Ishikawa (cell line): ENCODE measurements around the gene MTA1.

ENCODE experiments used
- CEBPB ChIP-seq: IDR thresholded peaks from 2 replicates; pipeline ENCODE4 v1.6.1; 2012
- CREB1 ChIP-seq: IDR thresholded peaks from 2 replicates; pipeline ENCODE4 v1.6.1; 2012; ENCODE audit warnings: low read depth
- EGR1 ChIP-seq: IDR thresholded peaks from 2 replicates; pipeline ENCODE4 v1.6.1; 2012
- EP300 ChIP-seq: IDR thresholded peaks from 2 replicates; pipeline ENCODE4 v1.6.1; 2012; ENCODE audit warnings: borderline replicate concordance
- FOXM1 ChIP-seq: IDR thresholded peaks from 2 replicates; pipeline ENCODE4 v1.6.1; 2012; ENCODE audit warnings: low read depth, borderline replicate concordance
- MAX ChIP-seq: IDR thresholded peaks from 2 replicates; pipeline ENCODE4 v1.6.1; 2012
- NFIC ChIP-seq: IDR thresholded peaks from 2 replicates; pipeline ENCODE4 v1.6.1; 2012
- RAD21 ChIP-seq: IDR thresholded peaks from 2 replicates; pipeline ENCODE4 v1.6.1; 2012; ENCODE audit warnings: low read depth
- REST ChIP-seq: IDR thresholded peaks from 2 replicates; pipeline ENCODE4 v1.6.1; 2012; ENCODE audit warnings: low read depth, mild to moderate bottlenecking
- TAF1 ChIP-seq: IDR thresholded peaks from 2 replicates; pipeline ENCODE4 v1.6.1; 2012; ENCODE audit warnings: low read depth, mild to moderate bottlenecking
- TCF12 ChIP-seq: IDR thresholded peaks from 2 replicates; pipeline ENCODE4 v1.6.1; 2012; ENCODE audit warnings: low read depth
- TEAD4 ChIP-seq: IDR thresholded peaks from 2 replicates; pipeline ENCODE4 v1.6.1; 2012
- USF1 ChIP-seq: IDR thresholded peaks from 2 replicates; pipeline ENCODE4 v1.6.1; 2012
- YY1 ChIP-seq: IDR thresholded peaks from 2 replicates; pipeline ENCODE4 v1.6.1; 2012; ENCODE audit warnings: low read depth
- ZBTB7A ChIP-seq: IDR thresholded peaks from 2 replicates; pipeline ENCODE4 v1.6.1; 2012; ENCODE audit warnings: low read depth

Gene MTA1

GRCh38 chr14:105471297-105471821 lies 51.7 kb downstream of the MTA1 start:
- TF ChIP-seq TAF1: no peak
- no peak; the same call in 1 of the 2 replicates for TF ChIP-seq ZBTB7A
- TF ChIP-seq YY1: no peak

GRCh38 chr14:105471823-105472485 lies 52.3 kb downstream of the MTA1 start:
- TF ChIP-seq CEBPB (no peak), RAD21 (no peak), MAX (no peak), CREB1 (no peak), FOXM1 (no peak), EGR1 (no peak), EP300 (no peak), REST (no peak)

- TF ChIP-seq EGR1: no peak
- TF ChIP-seq RAD21: peak; percentile 6; the same call in 1 of the 2 replicates
- peak; percentile 54; the same call in 1 of the 2 replicates for TF ChIP-seq FOXM1
- TF ChIP-seq REST: no peak
- no peak; the same call in 1 of the 2 replicates for TF ChIP-seq CEBPB
- no peak for TF ChIP-seq TAF1
- no peak for TF ChIP-seq USF1
- TF ChIP-seq CREB1: no peak
- peak; percentile 92 for TF ChIP-seq NFIC
- TF ChIP-seq TCF12: peak; percentile 91
- peak; percentile 81 for TF ChIP-seq EP300
- TF ChIP-seq TEAD4: peak; percentile 79
- no peak for TF ChIP-seq YY1
- TF ChIP-seq ZBTB7A: peak; percentile 73
- peak; percentile 51 for TF ChIP-seq MAX
These were observed 52.9 kb downstream of the MTA1 start for GRCh38 chr14:105472486-105472991.

GRCh38 chr14:105473033-105473676 lies 53.5 kb downstream of the MTA1 start:
- TF ChIP-seq USF1 (no peak), REST (no peak), YY1 (no peak), MAX (0 out of 2 replicates have a peak, but pooled peaks have one; percentile 6), CEBPB (no peak), TCF12 (peak; percentile 79), ZBTB7A (peak; percentile 82; the same call in 1 of the 2 replicates), FOXM1 (no peak; the same call in 1 of the 2 replicates), CREB1 (no peak), EP300 (peak; percentile 42), TEAD4 (no peak), NFIC (no peak; the same call in none of the 2 replicates), TAF1 (no peak)
